IMR-90 (cell line): ENCODE measurements around the gene SLC35B2. TPM values are rescaled to one million over a fixed set of nuclear protein-coding genes. Genes with fewer than 3 reads are reported as not detected.

Source experiments
- ATAC-seq: fragments of 200-7000 bp; cut with Tn5 transposase; 2 replicates; pipeline ENCODE4 v1.9.1; 2020; ENCODE audit warnings: low read depth, mild to moderate bottlenecking, moderate library complexity
- BruUV-seq: library from RNA; stranded (reverse); fragments of 400-500 nt; replicated peaks from 2 replicates; lab custom pipeline; 2021; lab: Mats Ljungman, UMichigan
- CTCF ChIA-PET: fragments of 300-600 bp; formaldehyde crosslinking; extraction: SDS; loops from one replicate; lab custom pipeline; 2021; ENCODE audit warnings: antibody characterized with exemption; lab: Yijun Ruan, JAX
- POLR2A ChIA-PET: fragments of 300-600 bp; sonication (Branson Sonifier 250); formaldehyde crosslinking; loops from one replicate; lab custom pipeline; 2022; ENCODE audit warnings: antibody characterized with exemption; ENCODE audit not compliant: unreplicated experiment; lab: Charles Lee
- DNase-seq: peaks from one replicate; pipeline ENCODE4 v3.0.0; 2013
- H2AFZ ChIP-seq: replicated peaks from 2 replicates; pipeline ENCODE3; 2013; ENCODE audit warnings: low read length, mild to moderate bottlenecking; ENCODE audit not compliant: poor library complexity
- H2AK5ac ChIP-seq: 2 replicates; pipeline ENCODE4 v1.6.1; 2013; ENCODE audit warnings: low read depth, low read length, inconsistent platforms
- H2AK9ac ChIP-seq: replicated peaks from 2 replicates; pipeline ENCODE3; 2013; ENCODE audit warnings: mild to moderate bottlenecking, low read depth, low read length, moderate library complexity; ENCODE audit not compliant: poor library complexity
- H2BK120ac ChIP-seq: 2 replicates; pipeline ENCODE4 v1.6.1; 2013; ENCODE audit warnings: low read depth, low read length, inconsistent platforms
- H2BK15ac ChIP-seq: 3 replicates; pipeline ENCODE4 v1.6.1; 2013; ENCODE audit warnings: low read depth, low read length, inconsistent platforms
- H2BK20ac ChIP-seq: 2 replicates; pipeline ENCODE4 v1.6.1; 2013; ENCODE audit warnings: low read depth, mild to moderate bottlenecking, inconsistent platforms, low read length, moderate library complexity
- H2BK5ac ChIP-seq: 2 replicates; pipeline ENCODE4 v1.6.1; 2013; ENCODE audit warnings: mild to moderate bottlenecking, low read depth, low read length, inconsistent platforms; ENCODE audit not compliant: poor library complexity, severe bottlenecking
- H3K14ac ChIP-seq: replicated peaks from 2 replicates; pipeline ENCODE4 v1.6.1; 2013; ENCODE audit warnings: low read depth, low read length, inconsistent platforms
- H3K18ac ChIP-seq: 2 replicates; pipeline ENCODE4 v1.6.1; 2013; ENCODE audit warnings: low read depth, low read length, control low read depth
- H3K23ac ChIP-seq: 2 replicates; pipeline ENCODE4 v1.6.1; 2013; ENCODE audit warnings: low read depth, low read length, inconsistent platforms
- H3K27ac ChIP-seq: 2 replicates; pipeline ENCODE4 v1.5.1; 2013; ENCODE audit warnings: mild to moderate bottlenecking, control low read depth, low read length; ENCODE audit not compliant: insufficient read depth
- H3K27me3 ChIP-seq: 2 replicates; pipeline ENCODE4 v1.6.1; 2013; ENCODE audit warnings: low read length; ENCODE audit not compliant: control insufficient read depth, insufficient read depth
- H3K36me3 ChIP-seq: 2 replicates; pipeline ENCODE4 v1.6.1; 2013; ENCODE audit warnings: low read length, mixed read lengths; ENCODE audit not compliant: control insufficient read depth, insufficient read depth
- H3K4ac ChIP-seq: 2 replicates; pipeline ENCODE4 v1.6.1; 2013; ENCODE audit warnings: low read depth, low read length, inconsistent platforms
- H3K4me1 ChIP-seq: 2 replicates; pipeline ENCODE4 v1.6.1; 2013; ENCODE audit warnings: low read length, mixed read lengths; ENCODE audit not compliant: control insufficient read depth, insufficient read depth
- H3K4me2 ChIP-seq: 2 replicates; pipeline ENCODE4 v1.6.1; 2013; ENCODE audit warnings: low read depth, mild to moderate bottlenecking, control low read depth, low read length, moderate library complexity
- H3K4me3 ChIP-seq: 2 replicates; pipeline ENCODE4 v1.5.1; 2013; ENCODE audit warnings: low read depth, mild to moderate bottlenecking, control low read depth, low read length, moderate library complexity; ENCODE audit not compliant: insufficient read depth
- H3K56ac ChIP-seq: 2 replicates; pipeline ENCODE4 v1.6.1; 2013; ENCODE audit warnings: low read length, inconsistent platforms; ENCODE audit not compliant: insufficient read depth; ENCODE audit errors: extremely low read depth
- H3K79me1 ChIP-seq, 2 experiments: 2 replicates each; pipeline ENCODE4 v1.6.1; 2013; ENCODE audit warnings: low read length in 2 of 2, inconsistent platforms in 1 of 2, low read depth in 1 of 2
- H3K9ac ChIP-seq: 2 replicates; pipeline ENCODE4 v1.6.1; 2013; ENCODE audit warnings: low read depth, low read length, control low read depth
- H3K9me1 ChIP-seq: 2 replicates; pipeline ENCODE4 v1.6.1; 2013; ENCODE audit warnings: low read length, inconsistent platforms; ENCODE audit not compliant: insufficient read depth
- H3K9me3 ChIP-seq: 2 replicates; pipeline ENCODE4 v1.6.1; 2013; ENCODE audit warnings: low read length; ENCODE audit not compliant: control insufficient read depth, insufficient read depth
- H4K20me1 ChIP-seq: 2 replicates; pipeline ENCODE4 v1.6.1; 2013; ENCODE audit warnings: low read length, inconsistent platforms; ENCODE audit not compliant: insufficient read depth
- H4K5ac ChIP-seq: 2 replicates; pipeline ENCODE4 v1.6.1; 2013; ENCODE audit warnings: mild to moderate bottlenecking, low read depth, low read length, control low read depth
- H4K8ac ChIP-seq, 2 experiments: 2 replicates each; pipeline ENCODE4 v1.6.1; 2013; ENCODE audit warnings: low read depth in 2 of 2, low read length in 2 of 2, control low read depth in 1 of 2, inconsistent platforms in 1 of 2
- H4K91ac ChIP-seq: 2 replicates; pipeline ENCODE4 v1.6.1; 2013; ENCODE audit warnings: low read depth, low read length, inconsistent platforms; ENCODE audit not compliant: insufficient read depth
- BHLHE40 ChIP-seq: fragments of 150-350 bp; IDR thresholded peaks from 2 replicates; pipeline ENCODE4 v1.6.1; 2016; ENCODE audit warnings: mild to moderate bottlenecking, low read depth, low read length
- CEBPB ChIP-seq: IDR thresholded peaks from 2 replicates; pipeline ENCODE4 v1.6.1; 2012; ENCODE audit warnings: low read depth, low read length, improper control_type of control experiment
- CHD1 ChIP-seq: IDR thresholded peaks from 2 replicates; pipeline ENCODE4 v1.6.1; 2012; ENCODE audit warnings: low read depth, low read length, improper control_type of control experiment
- CTCF ChIP-seq: conservative IDR thresholded peaks from 2 replicates; pipeline ENCODE4 v1.5.1; 2012; ENCODE audit warnings: mild to moderate bottlenecking, low read depth, low read length, improper control_type of control experiment
- ELK1 ChIP-seq: fragments of 150-350 bp; IDR thresholded peaks from 2 replicates; pipeline ENCODE4 v1.6.1; 2016; ENCODE audit warnings: low read depth, mild to moderate bottlenecking, low read length, moderate library complexity, borderline replicate concordance
- FOS ChIP-seq: fragments of 150-350 bp; IDR thresholded peaks from 2 replicates; pipeline ENCODE4 v1.6.1; 2016; ENCODE audit warnings: low read depth, low read length
- MAFK ChIP-seq: IDR thresholded peaks from 2 replicates; pipeline ENCODE4 v1.6.1; 2012; ENCODE audit warnings: low read depth, low read length, improper control_type of control experiment
- MAZ ChIP-seq: IDR thresholded peaks from 2 replicates; pipeline ENCODE4 v1.6.1; 2012; ENCODE audit warnings: low read depth, mild to moderate bottlenecking, low read length, improper control_type of control experiment, moderate library complexity, borderline replicate concordance
- MXI1 ChIP-seq: IDR thresholded peaks from 2 replicates; pipeline ENCODE4 v1.6.1; 2012; ENCODE audit warnings: low read depth, mild to moderate bottlenecking, low read length, moderate library complexity, borderline replicate concordance
- NFE2L2 ChIP-seq: fragments of 150-350 bp; IDR thresholded peaks from 2 replicates; pipeline ENCODE4 v1.6.1; 2016; ENCODE audit warnings: low read depth, mild to moderate bottlenecking, low read length
- POLR2A ChIP-seq: IDR thresholded peaks from 2 replicates; pipeline ENCODE4 v1.6.1; 2012; ENCODE audit warnings: mild to moderate bottlenecking, low read depth, low read length
- RAD21 ChIP-seq: IDR thresholded peaks from 2 replicates; pipeline ENCODE4 v1.6.1; 2012; ENCODE audit warnings: low read length, improper control_type of control experiment
- RCOR1 ChIP-seq: IDR thresholded peaks from 2 replicates; pipeline ENCODE4 v1.6.1; 2012; ENCODE audit warnings: mild to moderate bottlenecking, low read length, improper control_type of control experiment; ENCODE audit not compliant: insufficient replicate concordance
- RFX5 ChIP-seq: IDR thresholded peaks from 2 replicates; pipeline ENCODE4 v1.8.0; 2012; ENCODE audit warnings: low read depth, mild to moderate bottlenecking, low read length, moderate library complexity
- SMC3 ChIP-seq: fragments of 150-350 bp; IDR thresholded peaks from 2 replicates; pipeline ENCODE4 v1.6.1; 2016; ENCODE audit warnings: low read depth, mild to moderate bottlenecking, antibody characterized with exemption, low read length, moderate library complexity
- USF2 ChIP-seq: fragments of 150-350 bp; IDR thresholded peaks from 2 replicates; pipeline ENCODE4 v1.6.1; 2017; ENCODE audit warnings: mild to moderate bottlenecking, antibody characterized with exemption, low read length, low read depth
- WGBS, 2 experiments: methylation state at CpG; one replicate each; pipeline versions ENCODE4 v1.1.5 to v1.1.7; 2013; ENCODE audit warnings: missing lambda C conversion rate in 2 of 2; ENCODE audit not compliant: insufficient read length in 1 of 2; ENCODE audit errors: extremely low coverage in 2 of 2; 5-methylcytosine and 5-hydroxymethylcytosine counted together
- dilution Hi-C: fragments of 300-500 bp; cut with HindIII; formaldehyde crosslinking; loops from one replicate; pipeline ENCODE4 v1.14.3; 2018; ENCODE audit warnings: low sequenced_read_pairs; ENCODE audit not compliant: unreplicated experiment
- in situ Hi-C: fragments of 300-500 bp; cut with MboI; formaldehyde crosslinking; loops from 3 replicates; pipeline ENCODE4 v1.14.3; 2019; ENCODE audit warnings: low sequenced_read_pairs, inconsistent platforms, mixed read lengths
- intact Hi-C: fragments of 100-400 bp; cut with micrococcal nuclease; formaldehyde crosslinking; loops from 2 replicates; pipeline ENCODE4 v1.10.0; 2022
- polyA plus RNA-seq, 3 experiments: library from polyadenylated mRNA; depleted of rRNA; stranded (reverse); fragments of >200 nt; gene quantifications; 2 replicates each; pipeline ENCODE4 v1.2.3, GENCODE V29; 2012; ENCODE audit warnings: low replicate concordance in 1 of 3
- total RNA-seq: library from RNA; depleted of rRNA; stranded (reverse); fragments of >200 nt; gene quantifications from 2 replicates; pipeline ENCODE4 v1.2.3, GENCODE V29; 2012

Gene SLC35B2
- total and polyA plus RNA-seq, 2 of the 4 experiments (the other 2 are of a cell fraction): 51.4 to 89.9 TPM

- dilution Hi-C loops: no loop called here
- POLR2A ChIA-PET: no interaction called here
- Histone ChIP-seq H3K4me2 (no peak overlapping the region), H3K56ac (no peak overlapping the region), H3K4ac (no peak overlapping the region), H2BK20ac (no peak overlapping the region), H2BK5ac (no peak overlapping the region), H4K8ac (no peak overlapping the region), H2BK120ac (no peak overlapping the region), H3K27me3 (peaks cover 37% of the 10 kb centered on the region), H3K4me3 (no peak overlapping the region), H3K9ac (no peak overlapping the region), H2AFZ (no peak overlapping the region), H4K5ac (no peak overlapping the region), H4K20me1 (peaks cover 9% of the 10 kb centered on the region; the same call in 1 of the 2 replicates), H3K9me3 (no peaks in the 10 kb centered on the region), H2AK5ac (no peak overlapping the region), H3K79me1 (peaks cover 24 to 27% of the 10 kb centered on the region in 2 experiments), H3K36me3 (no peaks in the 10 kb centered on the region), H2AK9ac (no peak overlapping the region), H3K23ac (no peak overlapping the region), H2BK15ac (no peak overlapping the region), H3K18ac (no peak overlapping the region), H4K91ac (no peak overlapping the region), H3K14ac (no peak overlapping the region), H3K4me1 (peaks cover 21% of the 10 kb centered on the region), H3K27ac (no peak overlapping the region), H3K9me1 (peaks cover 12% of the 10 kb centered on the region)
- CTCF ChIA-PET: interaction anchor here (0.7 to 1.8 kb wide), 4 partner anchors 11 to 84 kb away, joined by 3 to 4 read pairs (median 4); no protein-coding TSS in a partner anchor
- intact Hi-C loops: no loop called here
- BruUV-seq: no TSS peak
- ATAC-seq (no peak), DNase-seq (no peak)
- WGBS, 2 experiments: no CpG with 5 or more reads among the region's 10 CpGs
- in situ Hi-C loops: no loop called here
- TF ChIP-seq MAZ (no peak), CEBPB (no peak), MXI1 (no peak), ELK1 (no peak), SMC3 (no peak), RFX5 (no peak), FOS (no peak), POLR2A (no peak), USF2 (no peak), CHD1 (no peak), RCOR1 (no peak), CTCF (no peak), RAD21 (no peak), NFE2L2 (no peak), BHLHE40 (no peak), MAFK (no peak)
Observed at GRCh38 chr6:44267252-44267651, 9.9 kb upstream of the SLC35B2 start.
